DMS 273 (cell line): ENCODE results near the gene AMN1.
"Not testable (repeated sequence)": the region's sequence is repeated elsewhere in the genome, so short reads cannot be mapped to it uniquely, and the experiment has no call there.

Experiments
- DNase-seq: peaks from one replicate; lab custom pipeline; 2025; ENCODE audit not compliant: unreplicated experiment; lab: John Stamatoyannopoulos, UW

AMN1 gene

GRCh38 chr12:31685801-31686200, 43.0 kb downstream of the AMN1 start:
- DNase-seq, result no peak

GRCh38 chr12:31682136-31682962, 46.5 kb downstream of the AMN1 start:
- peak; percentile 83 for DNase-seq

GRCh38 chr12:31672521-31672920, 56.3 kb downstream of the AMN1 start:
- no peak for DNase-seq

- DNase-seq, result not testable (repeated sequence)
These were observed 59.2 kb downstream of the AMN1 start for GRCh38 chr12:31669582-31669981.

GRCh38 chr12:31669020-31669419, 59.8 kb downstream of the AMN1 start:
- DNase-seq, result no peak

- DNase-seq, result no peak
These were observed 64.8 kb downstream of the AMN1 start for GRCh38 chr12:31664038-31664437.

GRCh38 chr12:31663576-31663975, 65.2 kb downstream of the AMN1 start:
- DNase-seq, result no peak

GRCh38 chr12:31662176-31662849, 66.5 kb downstream of the AMN1 start:
- DNase-seq, result no peak

- peak; percentile 94 for DNase-seq
These were observed 69.5 kb downstream of the AMN1 start, which contains the start of gene ETFBKMT for GRCh38 chr12:31659087-31659942. Gene ETFBKMT (plus strand): TSS chr12:31659688. CDS start chr12:31661954, 2,266 bp downstream.

GRCh38 chr12:31658471-31659086, 70.2 kb downstream of the AMN1 start:
- DNase-seq, result no peak

GRCh38 chr12:31655792-31656191, 73.0 kb downstream of the AMN1 start:
- DNase-seq, result no peak

GRCh38 chr12:31655208-31655607, 73.6 kb downstream of the AMN1 start:
- DNase-seq, result no peak

GRCh38 chr12:31651893-31652521, 76.8 kb downstream of the AMN1 start:
- DNase-seq, result no peak

GRCh38 chr12:31650918-31651317, 77.9 kb downstream of the AMN1 start:
- no peak for DNase-seq

GRCh38 chr12:31647086-31647491, 81.7 kb downstream of the AMN1 start:
- DNase-seq, result no peak

- DNase-seq, result no peak
These were observed 82.9 kb downstream of the AMN1 start for GRCh38 chr12:31645924-31646323.

- DNase-seq, result no peak
These were observed 84.3 kb downstream of the AMN1 start for GRCh38 chr12:31644536-31644935.

GRCh38 chr12:31641509-31642090, 87.2 kb downstream of the AMN1 start:
- DNase-seq, result no peak

GRCh38 chr12:31634620-31635019, 94.2 kb downstream of the AMN1 start:
- no peak for DNase-seq

GRCh38 chr12:31633464-31633863, 95.4 kb downstream of the AMN1 start:
- DNase-seq, result no peak
